GM12878 (cell line): ENCODE measurements around the gene CAMTA1. TPM values are rescaled to one million over a fixed set of nuclear protein-coding genes. Genes with fewer than 3 reads are reported as not detected.

Experiments used
- ATAC-seq: fragments of 200-7000 bp; cut with Tn5 transposase; 3 replicates; pipeline ENCODE4 v1.9.1; 2020; ENCODE audit warnings: mild to moderate bottlenecking, moderate library complexity
- BruUV-seq: library from RNA; stranded (reverse); fragments of 400-500 nt; replicated peaks from 2 replicates; lab custom pipeline; 2021; lab: Mats Ljungman, UMichigan
- CTCF ChIA-PET: fragments of 300-600 bp; sonication (Branson Sonifier 250); formaldehyde crosslinking; extraction: SDS; loops from one replicate; lab custom pipeline; 2021; ENCODE audit warnings: inconsistent platforms; lab: Yijun Ruan, JAX
- POLR2A ChIA-PET: fragments of 350-600 bp; formaldehyde crosslinking; extraction: SDS; loops from one replicate; lab custom pipeline; 2021; ENCODE audit warnings: inconsistent platforms; lab: Charles Lee
- RAD21 ChIA-PET: fragments of 300-600 bp; sonication (Branson Sonifier 250); formaldehyde crosslinking; loops from one replicate; lab custom pipeline; 2023; ENCODE audit warnings: antibody characterized with exemption; ENCODE audit not compliant: unreplicated experiment; lab: Charles Lee
- SMC1A ChIA-PET: fragments of 300-600 bp; sonication (Branson Sonifier 250); formaldehyde crosslinking; loops from one replicate; lab custom pipeline; 2023; ENCODE audit not compliant: unreplicated experiment, uncharacterized antibody; lab: Charles Lee
- DNase-seq: peaks from one replicate; pipeline ENCODE4 v3.0.0-alpha.2; 2011; ENCODE audit warnings: low read depth, low spot score
- FAIRE-seq: peaks from 3 replicates; lab custom pipeline; 2011; peaks lifted over from hg19 to GRCh38; lab: Jason Lieb, UNC
- H2AFZ ChIP-seq: 2 replicates; pipeline ENCODE4 v1.6.0; 2011; ENCODE audit warnings: low read depth, low read length, control low read depth; ENCODE audit not compliant: control insufficient read depth
- H3K27ac ChIP-seq: 2 replicates; pipeline ENCODE4 v1.5.1; 2011; ENCODE audit warnings: control low read depth; ENCODE audit not compliant: control insufficient read depth, insufficient read depth
- H3K27me3 ChIP-seq, 2 experiments: replicated peaks in 1 of 2; 2 replicates each; pipeline versions ENCODE4 v1.6.0 to v1.6.1; 2011; ENCODE audit warnings: low read length in 1 of 2; ENCODE audit not compliant: control insufficient read depth in 2 of 2, insufficient read depth in 2 of 2
- H3K36me3 ChIP-seq, 2 experiments: 2 replicates each; pipeline ENCODE4 v1.5.1; 2011; ENCODE audit warnings: low read length in 1 of 2; ENCODE audit not compliant: control insufficient read depth in 2 of 2, insufficient read depth in 2 of 2
- H3K4me1 ChIP-seq: 2 replicates; pipeline ENCODE4 v1.6.1; 2011; ENCODE audit warnings: mild to moderate bottlenecking, low read length, moderate library complexity, mixed read lengths; ENCODE audit not compliant: control insufficient read depth, insufficient read depth
- H3K4me2 ChIP-seq: 2 replicates; pipeline ENCODE4 v1.6.0; 2011; ENCODE audit warnings: control low read depth; ENCODE audit not compliant: control insufficient read depth, insufficient read depth
- H3K4me3 ChIP-seq: fragments of 200-600 bp; sonication (generic); 2 replicates; pipeline ENCODE4 v1.5.1; 2016
- H3K79me2 ChIP-seq: 2 replicates; pipeline ENCODE4 v1.6.0; 2011; ENCODE audit warnings: low read length; ENCODE audit not compliant: control insufficient read depth, insufficient read depth
- H3K9ac ChIP-seq: 2 replicates; pipeline ENCODE4 v1.8.0; 2011; ENCODE audit warnings: low read length, control low read depth, mixed read lengths; ENCODE audit not compliant: control insufficient read depth, insufficient read depth
- H3K9me3 ChIP-seq: replicated peaks from 3 replicates; pipeline ENCODE4 v1.5.1; 2011; ENCODE audit warnings: mild to moderate bottlenecking, low read length; ENCODE audit not compliant: control insufficient read depth, insufficient read depth
- H4K20me1 ChIP-seq: 2 replicates; pipeline ENCODE4 v1.6.0; 2011; ENCODE audit not compliant: control insufficient read depth, insufficient read depth
- ATF7 ChIP-seq: fragments of 450-650 bp; IDR thresholded peaks from 2 replicates; pipeline ENCODE4 v1.6.1; 2016; ENCODE audit warnings: low read depth, mild to moderate bottlenecking
- BHLHE40 ChIP-seq, 2 experiments: fragments of 450-650 bp in 1 of 2; IDR thresholded peaks; 2 replicates each; pipeline ENCODE4 v1.6.1; 2011 to 2017; ENCODE audit warnings: low read depth in 2 of 2, borderline replicate concordance in 1 of 2, improper control_type of control experiment in 1 of 2, low read length in 1 of 2, mild to moderate bottlenecking in 1 of 2
- CHD2 ChIP-seq: IDR thresholded peaks from 2 replicates; pipeline ENCODE4 v1.6.1; 2011; ENCODE audit warnings: low read depth, low read length, improper control_type of control experiment, borderline replicate concordance
- DPF2 ChIP-seq: fragments of 450-650 bp; IDR thresholded peaks from 2 replicates; pipeline ENCODE4 v1.6.1; 2017; ENCODE audit warnings: mild to moderate bottlenecking
- EP300 ChIP-seq, 2 experiments: fragments of 150-350 bp in 1 of 2; IDR thresholded peaks; 2 replicates each; pipeline ENCODE4 v1.6.1; 2011 to 2012; ENCODE audit warnings: low read depth in 2 of 2, low read length in 2 of 2, borderline replicate concordance in 1 of 2, improper control_type of control experiment in 1 of 2, inconsistent platforms in 1 of 2; ENCODE audit not compliant: control insufficient read depth in 1 of 2
- ESRRA ChIP-seq: IDR thresholded peaks from 2 replicates; pipeline ENCODE4 v1.6.1; 2012; ENCODE audit warnings: mild to moderate bottlenecking, low read length, improper control_type of control experiment
- HDAC2 ChIP-seq: fragments of 200-600 bp; sonication (generic); IDR thresholded peaks from 2 replicates; pipeline ENCODE4 v1.6.1; 2017
- IKZF2 ChIP-seq, 2 experiments: fragments of 450-650 bp; IDR thresholded peaks; 2 replicates each; pipeline ENCODE4 v1.6.1; 2017; ENCODE audit warnings: mild to moderate bottlenecking in 2 of 2, moderate library complexity in 2 of 2
- MLLT1 ChIP-seq: fragments of 450-650 bp; IDR thresholded peaks from 2 replicates; pipeline ENCODE4 v1.6.1; 2016; ENCODE audit warnings: mild to moderate bottlenecking
- RB1 ChIP-seq: fragments of 450-650 bp; formaldehyde crosslinking; IDR thresholded peaks from 2 replicates; pipeline ENCODE4 v1.6.1; 2017; ENCODE audit warnings: mild to moderate bottlenecking, borderline replicate concordance
- RFX5 ChIP-seq: IDR thresholded peaks from 2 replicates; pipeline ENCODE4 v1.6.1; 2011; ENCODE audit warnings: low read depth, low read length, improper control_type of control experiment
- SPI1 ChIP-seq: IDR thresholded peaks from 2 replicates; pipeline ENCODE4 v1.6.1; 2011; ENCODE audit warnings: low read depth, mild to moderate bottlenecking, low read length, moderate library complexity, borderline replicate concordance; ENCODE audit not compliant: insufficient read depth
- ZNF384 ChIP-seq: IDR thresholded peaks from 2 replicates; pipeline ENCODE4 v1.6.1; 2012; ENCODE audit warnings: low read depth, mild to moderate bottlenecking, low read length, improper control_type of control experiment, borderline replicate concordance
- ZNF622 ChIP-seq: fragments of 450-650 bp; IDR thresholded peaks from 2 replicates; pipeline ENCODE4 v1.6.1; 2017; ENCODE audit warnings: mild to moderate bottlenecking, inconsistent platforms
- WGBS: methylation state at CpG from one replicate; pipeline ENCODE4 v1.1.6; 2016; ENCODE audit warnings: low lambda C conversion rate; ENCODE audit not compliant: insufficient replicate concordance, insufficient coverage; ENCODE audit errors: missing lambda C conversion rate; 5-methylcytosine and 5-hydroxymethylcytosine counted together
- in situ Hi-C: fragments of 300-500 bp; cut with MboI; formaldehyde crosslinking; loops from 9 replicates; pipeline ENCODE4 v1.14.3; 2018; ENCODE audit warnings: mixed read lengths
- intact Hi-C: fragments of 100-400 bp; cut with micrococcal nuclease; formaldehyde crosslinking; loops from one replicate; pipeline ENCODE4 v1.14.2; 2022; ENCODE audit not compliant: unreplicated experiment
- polyA plus RNA-seq, 11 experiments: library from polyadenylated mRNA; depleted of rRNA in 4 of 11; unstranded in 6 of 11; stranded (reverse) in 5 of 11; fragments of >200 nt; fragmentation: Nextera tagmentation in 4 of 11; fragmentation: Illumina TruSeq in 1 of 11; extraction: Ambion mirVana in 4 of 11; extraction: Trizol in 1 of 11; gene quantifications; 1 replicate in 1 of 11; 2 replicates in 10 of 11; pipeline versions ENCODE4 v1.2.1 to v1.2.3, GENCODE V29; 2011 to 2016; ENCODE audit warnings: inconsistent platforms in 2 of 11, missing spikeins in 2 of 11, low read depth in 1 of 11
- total RNA-seq, 4 experiments: library from RNA; depleted of rRNA in 3 of 4; stranded (reverse); fragments of >200 nt in 3 of 4; fragmentation: Illumina TruSeq in 1 of 4; extraction: Trizol in 1 of 4; gene quantifications; 2 replicates each; pipeline versions ENCODE4 v1.2.1 to v1.2.3, GENCODE V29; 2013 to 2021
- TF ChIP-seq, protein P1 (sequence below): fragments of 450-650 bp; IDR thresholded peaks from 2 replicates; pipeline ENCODE4 v1.6.1; 2014; ENCODE audit warnings: mild to moderate bottlenecking
- TF ChIP-seq, protein P2 (sequence below): fragments of 450-650 bp; formaldehyde crosslinking; IDR thresholded peaks from 2 replicates; pipeline ENCODE4 v1.4.0; 2020; ENCODE audit warnings: mild to moderate bottlenecking, moderate library complexity

The CAMTA1 gene
- total and polyA plus RNA-seq, 10 of the 15 experiments (the other 5 are each of a cell fraction or from before 2014, with no cell fraction given): 37.7 to 148 (median 76.4) TPM

DNA sequence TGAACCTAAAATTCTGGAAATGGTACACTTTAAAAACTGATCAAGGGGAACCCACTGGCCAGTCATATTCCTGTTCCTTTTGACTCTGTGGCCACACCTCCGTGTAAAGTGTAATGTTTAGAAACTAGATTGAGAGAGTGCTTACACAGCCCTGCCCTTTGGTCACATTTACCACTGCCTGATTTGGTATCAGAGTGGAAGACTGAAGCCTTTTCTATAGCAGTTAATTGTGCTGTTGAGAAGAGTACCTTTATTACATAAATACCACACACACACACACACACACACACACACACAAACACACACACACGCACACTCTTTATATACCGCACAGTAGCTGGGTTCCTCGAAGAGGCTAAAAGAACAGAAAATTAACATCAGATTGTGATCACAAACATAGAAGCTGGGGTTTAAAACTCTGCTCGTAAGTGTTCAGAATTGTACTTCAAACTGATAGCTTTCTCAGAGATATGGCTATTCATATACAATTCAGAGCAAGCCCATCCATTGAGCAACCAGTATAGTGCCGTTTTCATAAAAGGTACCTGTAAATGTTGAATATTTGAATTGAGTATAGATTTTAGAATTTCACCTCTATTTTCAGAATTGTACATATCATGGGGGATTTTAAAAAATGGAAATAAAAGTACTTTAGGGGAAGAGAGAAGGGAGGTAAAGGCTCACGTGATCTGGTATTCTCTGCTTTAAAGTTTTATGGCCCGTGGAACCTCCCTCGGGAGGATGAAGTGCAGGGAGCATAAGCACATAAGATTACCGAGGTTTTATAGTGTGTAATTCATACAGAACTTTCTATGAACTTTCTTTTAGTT lies 37.5 kb downstream of the CAMTA1 start:
- H3K9me3 ChIP-seq: no peaks in the 10 kb centered on the region
- H4K20me1 ChIP-seq: no peaks in the 10 kb centered on the region
- peak; percentile 53 for DNase-seq
- intact Hi-C loops (loop anchor here (1.0 kb wide), 1 partner anchor 37 kb away; the partner anchor contains the start of gene CAMTA1), in situ Hi-C loops (no loop called here)
- ATAC-seq: peak; percentile 95
- H3K36me3 ChIP-seq: peaks cover 0 to 4% of the 10 kb centered on the region in 2 experiments; a peak in 2 of 4 replicates
- H3K4me3 ChIP-seq: no peak overlapping the region
- peak overlapping the region; percentile 30 for H3K27ac ChIP-seq
- WGBS: 70% methylated on average over 10 of the region's 10 CpGs
- CTCF ChIA-PET: no interaction called here
- H2AFZ ChIP-seq: no peak overlapping the region
- H3K4me1 ChIP-seq: peaks cover 21% of the 10 kb centered on the region
- no peak overlapping the region for H3K9ac ChIP-seq
- no TSS peak for BruUV-seq
- RAD21 ChIA-PET: interaction anchor here (0.7 kb wide), 1 partner anchor 31 kb away, joined by 3 read pairs; no protein-coding TSS in a partner anchor
- FAIRE-seq: peak; percentile 75
- no peaks in the 10 kb centered on the region for H3K27me3 ChIP-seq
- H3K79me2 ChIP-seq: peaks cover 33% of the 10 kb centered on the region
- peak overlapping the region; percentile 0; the same call in 1 of the 2 replicates for H3K4me2 ChIP-seq
- POLR2A ChIA-PET: interaction anchor here (0.5 to 0.7 kb wide), 3 partner anchors 12 to 359 kb away, joined by 3 read pairs; no protein-coding TSS in a partner anchor
- SMC1A ChIA-PET: interaction anchor here (0.9 to 1.1 kb wide), 3 partner anchors 9 to 66 kb away, joined by 3 read pairs; no protein-coding TSS in a partner anchor
- TF ChIP-seq, protein P1, sequence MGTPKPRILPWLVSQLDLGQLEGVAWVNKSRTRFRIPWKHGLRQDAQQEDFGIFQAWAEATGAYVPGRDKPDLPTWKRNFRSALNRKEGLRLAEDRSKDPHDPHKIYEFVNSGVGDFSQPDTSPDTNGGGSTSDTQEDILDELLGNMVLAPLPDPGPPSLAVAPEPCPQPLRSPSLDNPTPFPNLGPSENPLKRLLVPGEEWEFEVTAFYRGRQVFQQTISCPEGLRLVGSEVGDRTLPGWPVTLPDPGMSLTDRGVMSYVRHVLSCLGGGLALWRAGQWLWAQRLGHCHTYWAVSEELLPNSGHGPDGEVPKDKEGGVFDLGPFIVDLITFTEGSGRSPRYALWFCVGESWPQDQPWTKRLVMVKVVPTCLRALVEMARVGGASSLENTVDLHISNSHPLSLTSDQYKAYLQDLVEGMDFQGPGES: no peak
- no peak for TF ChIP-seq DPF2
- peak; percentile 64; a peak in 3 of 4 replicates for TF ChIP-seq BHLHE40 (IDR thresholded peaks at IDR 0.05; ENCODE audit: borderline replicate concordance in 1 of 2, low read depth in 2 of 2, low read length in 1 of 2)
- TF ChIP-seq ZNF384: no peak
- TF ChIP-seq, protein P2, sequence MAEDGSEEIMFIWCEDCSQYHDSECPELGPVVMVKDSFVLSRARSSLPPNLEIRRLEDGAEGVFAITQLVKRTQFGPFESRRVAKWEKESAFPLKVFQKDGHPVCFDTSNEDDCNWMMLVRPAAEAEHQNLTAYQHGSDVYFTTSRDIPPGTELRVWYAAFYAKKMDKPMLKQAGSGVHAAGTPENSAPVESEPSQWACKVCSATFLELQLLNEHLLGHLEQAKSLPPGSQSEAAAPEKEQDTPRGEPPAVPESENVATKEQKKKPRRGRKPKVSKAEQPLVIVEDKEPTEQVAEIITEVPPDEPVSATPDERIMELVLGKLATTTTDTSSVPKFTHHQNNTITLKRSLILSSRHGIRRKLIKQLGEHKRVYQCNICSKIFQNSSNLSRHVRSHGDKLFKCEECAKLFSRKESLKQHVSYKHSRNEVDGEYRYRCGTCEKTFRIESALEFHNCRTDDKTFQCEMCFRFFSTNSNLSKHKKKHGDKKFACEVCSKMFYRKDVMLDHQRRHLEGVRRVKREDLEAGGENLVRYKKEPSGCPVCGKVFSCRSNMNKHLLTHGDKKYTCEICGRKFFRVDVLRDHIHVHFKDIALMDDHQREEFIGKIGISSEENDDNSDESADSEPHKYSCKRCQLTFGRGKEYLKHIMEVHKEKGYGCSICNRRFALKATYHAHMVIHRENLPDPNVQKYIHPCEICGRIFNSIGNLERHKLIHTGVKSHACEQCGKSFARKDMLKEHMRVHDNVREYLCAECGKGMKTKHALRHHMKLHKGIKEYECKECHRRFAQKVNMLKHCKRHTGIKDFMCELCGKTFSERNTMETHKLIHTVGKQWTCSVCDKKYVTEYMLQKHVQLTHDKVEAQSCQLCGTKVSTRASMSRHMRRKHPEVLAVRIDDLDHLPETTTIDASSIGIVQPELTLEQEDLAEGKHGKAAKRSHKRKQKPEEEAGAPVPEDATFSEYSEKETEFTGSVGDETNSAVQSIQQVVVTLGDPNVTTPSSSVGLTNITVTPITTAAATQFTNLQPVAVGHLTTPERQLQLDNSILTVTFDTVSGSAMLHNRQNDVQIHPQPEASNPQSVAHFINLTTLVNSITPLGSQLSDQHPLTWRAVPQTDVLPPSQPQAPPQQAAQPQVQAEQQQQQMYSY (CRISPR knock-in tag): no peak
- no peak for TF ChIP-seq SPI1
- peak in 1 of 2 experiments; percentile 66; a peak in 2 of 4 replicates for TF ChIP-seq IKZF2 (IDR thresholded peaks at IDR 0.05)
- TF ChIP-seq MLLT1: peak; percentile 99
- no peak for TF ChIP-seq RFX5
- TF ChIP-seq CHD2: 0 out of 2 replicates have a peak, but pooled peaks have one; percentile 38
- no peak for TF ChIP-seq HDAC2
- no peak for TF ChIP-seq ZNF622
- TF ChIP-seq ATF7: peak; percentile 51; the same call in 1 of the 2 replicates
- no peak for TF ChIP-seq RB1
- TF ChIP-seq EP300 (IDR thresholded peaks at IDR 0.05; ENCODE audit: borderline replicate concordance in 1 of 2, control insufficient read depth in 1 of 2, low read depth in 2 of 2, low read length in 2 of 2): peak in 1 of 2 experiments; percentile 40; a peak in 2 of 4 replicates
- TF ChIP-seq ESRRA: no peak
